Breast epithelium (tissue), 3 donors: Measurements from ENCODE around the gene ARMC9.

Source experiments
- CTCF ChIP-seq, 3 donors: fragments of 450-650 bp; IDR thresholded peaks; one replicate each; pipeline ENCODE4 v1.5.1; 2016 to 2017; ENCODE audit warnings: antibody characterized with exemption in 3 of 3, mild to moderate bottlenecking in 3 of 3, moderate library complexity in 3 of 3
- POLR2A ChIP-seq: fragments of 450-650 bp; IDR thresholded peaks from one replicate; pipeline ENCODE4 v1.6.1; 2016; ENCODE audit warnings: antibody characterized with exemption, mild to moderate bottlenecking, moderate library complexity
- POLR2AphosphoS5 ChIP-seq, 3 donors: sonication (generic); formaldehyde crosslinking; IDR thresholded peaks; one replicate each; pipeline ENCODE4 v1.6.1; 2017; ENCODE audit warnings: antibody characterized with exemption in 3 of 3

- TF ChIP-seq CTCF (IDR thresholded peaks at IDR 0.05) (no peak), POLR2AphosphoS5 (IDR thresholded peaks at IDR 0.05) (no peak), POLR2A (no peak)
These were observed 37.7 kb upstream of the ARMC9 start for GRCh38 chr2:231160701-231161100.
